Measurements from ENCODE around the gene SLC25A10. TPM values are rescaled to one million over a fixed set of nuclear protein-coding genes. Genes with fewer than 3 reads are reported as not detected.

The SLC25A10 gene
- polyA plus RNA-seq, 4 donors = 40.3 to 79.1 (median 57.3) TPM

DNA sequence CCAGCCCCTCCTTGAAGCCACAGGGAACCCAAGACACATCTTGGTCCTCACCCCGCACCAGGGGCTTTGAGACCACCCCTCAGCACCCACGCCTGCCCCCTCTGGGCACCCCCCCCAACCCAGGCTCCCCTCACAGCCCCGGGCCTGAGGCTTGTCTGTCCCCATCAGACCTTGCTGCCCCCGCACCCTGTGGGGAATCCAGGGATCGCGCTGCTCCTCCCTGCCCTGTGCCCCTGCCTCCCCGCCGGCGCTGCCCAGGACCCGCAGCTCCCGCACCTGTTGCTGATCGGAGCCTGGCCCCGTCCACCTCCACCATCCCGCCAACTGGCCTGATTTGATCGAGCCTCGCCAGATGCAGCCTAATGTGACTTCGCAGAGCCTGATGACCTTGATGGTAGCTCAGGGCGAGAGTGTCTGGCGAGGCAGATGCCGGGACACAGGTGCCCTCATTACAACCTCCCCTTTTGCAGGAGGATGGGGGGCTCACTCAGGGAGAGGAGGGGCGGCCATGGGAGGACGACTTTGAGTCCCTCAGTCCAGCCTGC lies 29.0 kb downstream of the SLC25A10 start:
- Histone ChIP-seq H3K36me3 (ENCODE audit: control insufficient read depth in 3 of 3, insufficient read depth in 2 of 3, low read depth in 1 of 3, low read length in 3 of 3) (no peaks in the 10 kb centered on the region), H3K27me3 (ENCODE audit: control insufficient read depth in 3 of 3, insufficient read depth in 3 of 3, low read length in 3 of 3) (peaks cover 0 to 9% (median 6%) of the 10 kb centered on the region in 3 donors), H3K27ac (ENCODE audit: low read depth in 1 of 3, low read length in 2 of 3) (no peak overlapping the region), H3K4me3 (ENCODE audit: low read depth in 1 of 3, low read length in 3 of 3) (no peak overlapping the region), H3K4me1 (ENCODE audit: control insufficient read depth in 3 of 3, insufficient read depth in 2 of 3, low read depth in 1 of 3, low read length in 2 of 3) (peaks cover 0 to 2% (median 1%) of the 10 kb centered on the region in 3 donors), H3K9me3 (ENCODE audit: control insufficient read depth in 2 of 2, insufficient read depth in 1 of 2, low read depth in 1 of 2, low read length in 1 of 2) (no peaks in the 10 kb centered on the region)
- FAIRE-seq (no peak), DNase-seq (no peak)
- WGBS, 3 donors = 21 to 42% (median 31%) methylated on average over 19 to 22 of the region's 22 CpGs

DNA sequence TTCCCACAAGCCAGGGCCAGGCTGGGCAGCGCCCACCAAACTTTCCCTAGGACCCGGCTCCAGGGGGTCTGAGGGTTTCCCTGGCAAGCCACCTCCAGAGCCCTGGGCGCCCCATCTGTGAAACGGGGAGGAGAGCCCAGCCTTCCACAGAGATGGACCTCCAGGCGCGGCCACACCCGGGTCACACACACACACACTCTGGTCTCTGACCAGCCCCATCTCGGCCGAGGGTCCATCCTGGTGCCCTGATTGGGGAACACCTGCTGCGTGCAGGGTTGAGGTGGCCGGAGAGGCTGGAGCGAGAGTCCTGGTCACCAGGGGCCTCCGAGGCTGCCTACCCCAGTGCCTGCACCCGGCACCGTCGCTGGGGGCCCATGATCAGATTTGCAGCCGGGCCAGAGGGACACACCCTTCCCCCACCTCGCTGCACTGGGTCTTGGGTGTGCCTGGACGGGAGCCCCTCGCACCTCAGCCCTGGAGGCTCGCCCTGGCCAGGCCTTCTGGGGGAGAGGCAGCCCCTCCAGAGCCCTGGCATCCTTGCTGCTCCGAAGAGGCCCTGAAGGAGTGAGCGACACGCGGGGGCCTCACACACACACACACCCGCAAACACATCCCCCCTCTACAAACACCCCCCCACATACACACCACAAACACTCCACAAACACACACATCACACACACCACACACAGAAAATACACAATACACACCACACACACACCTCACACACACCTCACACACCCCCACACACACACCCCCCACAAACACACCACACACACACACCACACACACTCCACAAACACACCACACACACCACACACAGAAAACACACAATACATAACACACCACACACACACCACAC lies 29.7 kb downstream of the SLC25A10 start:
- Histone ChIP-seq H3K27me3 (ENCODE audit: control insufficient read depth in 3 of 3, insufficient read depth in 3 of 3, low read length in 3 of 3) (peaks cover 0 to 9% (median 6%) of the 10 kb centered on the region in 3 donors), H3K27ac (ENCODE audit: low read depth in 1 of 3, low read length in 2 of 3) (no peak overlapping the region)
- DNase-seq = no peak

More for the DNA sequence above, 29.7 kb downstream of the SLC25A10 start:
- no peaks in the 10 kb centered on the region for H3K9me3 ChIP-seq (ENCODE audit: control insufficient read depth in 2 of 2, insufficient read depth in 1 of 2, low read depth in 1 of 2, low read length in 1 of 2)
- no peaks in the 10 kb centered on the region for H3K36me3 ChIP-seq (ENCODE audit: control insufficient read depth in 3 of 3, insufficient read depth in 2 of 3, low read depth in 1 of 3, low read length in 3 of 3)
- 21 to 55% (median 34%) methylated on average over 22 to 26 of the region's 26 CpGs for WGBS, 3 donors
- no peak for FAIRE-seq
- H3K4me3 ChIP-seq (ENCODE audit: low read depth in 1 of 3, low read length in 3 of 3) = no peak overlapping the region
- H3K4me1 ChIP-seq (ENCODE audit: control insufficient read depth in 3 of 3, insufficient read depth in 2 of 3, low read depth in 1 of 3, low read length in 2 of 3) = no peaks in the 10 kb centered on the region

Other genes starting within 250 kb of the SLC25A10 start
- gene ACTG1, start 199.5 kb upstream of the SLC25A10 start, polyA plus RNA-seq = 1,000 to 10,000 TPM; 1,318 to 3,459 (median 1,787) TPM
- 1 to 10 TPM in 2 of 4 donors, not detected in 2; 1.2 to 1.3 TPM for gene FSCN2, start 183.9 kb upstream of the SLC25A10 start, polyA plus RNA-seq
- 10 to 100 TPM; 23.7 to 30.2 (median 26.9) TPM for gene FAAP100, start 159.9 kb upstream of the SLC25A10 start, polyA plus RNA-seq
- 10 to 100 TPM; 33.0 to 45.0 (median 34.1) TPM for gene NPLOC4, start 75.2 kb upstream of the SLC25A10 start, polyA plus RNA-seq
- 1 to 10 TPM in 1 of 4 donors, under 1 TPM in 1, not detected in 2; 0.40 to 1.1 TPM for gene TSPAN10, start 75.1 kb upstream of the SLC25A10 start, polyA plus RNA-seq
- 1 to 10 TPM in 3 of 4 donors, not detected in 1; 1.4 to 7.8 (median 2.8) TPM for gene PDE6G, start 55.7 kb upstream of the SLC25A10 start, polyA plus RNA-seq
- 10 to 100 TPM; 22.1 to 76.0 (median 65.2) TPM for gene OXLD1, start 45.7 kb upstream of the SLC25A10 start, polyA plus RNA-seq
- gene CCDC137, start 45.5 kb upstream of the SLC25A10 start, polyA plus RNA-seq = 10 to 100 TPM; 18.1 to 89.2 (median 21.7) TPM
- 10 to 100 TPM; 34.1 to 76.9 (median 51.4) TPM for gene ARL16, start 28.5 kb upstream of the SLC25A10 start, polyA plus RNA-seq
- 100 to 1,000 TPM in 2 of 4 donors, 10 to 100 TPM in 2; 78.8 to 284 (median 134) TPM for gene HGS, start 28.3 kb upstream of the SLC25A10 start, polyA plus RNA-seq
- 100 to 1,000 TPM in 3 of 4 donors, 10 to 100 TPM in 1; 46.3 to 258 (median 170) TPM for gene MRPL12, start 8.9 kb upstream of the SLC25A10 start, polyA plus RNA-seq
- 1 to 10 TPM in 3 of 4 donors, under 1 TPM in 1; 0.27 to 2.2 (median 1.7) TPM for gene GCGR, start 91.9 kb downstream of the SLC25A10 start, polyA plus RNA-seq
- 10 to 100 TPM; 19.5 to 87.6 (median 48.5) TPM for gene MCRIP1, start 121.0 kb downstream of the SLC25A10 start, polyA plus RNA-seq
- gene PPP1R27, start 122.8 kb downstream of the SLC25A10 start, polyA plus RNA-seq = 1 to 10 TPM in 1 of 4 donors, under 1 TPM in 2, not detected in 1; 0.12 to 2.5 (median 0.49) TPM
- 1,000 to 10,000 TPM in 3 of 4 donors, 100 to 1,000 TPM in 1; 792 to 1,191 (median 1,005) TPM for gene P4HB, start 148.3 kb downstream of the SLC25A10 start, polyA plus RNA-seq
- 100 to 1,000 TPM; 190 to 411 (median 341) TPM for gene ARHGDIA, start 159.1 kb downstream of the SLC25A10 start, polyA plus RNA-seq
- 10 to 100 TPM; 22.8 to 86.7 (median 38.6) TPM for gene ALYREF, start 179.3 kb downstream of the SLC25A10 start, polyA plus RNA-seq
- 100 to 1,000 TPM in 3 of 4 donors, 10 to 100 TPM in 1; 75.8 to 240 (median 187) TPM for gene ANAPC11, start 179.4 kb downstream of the SLC25A10 start, polyA plus RNA-seq
- gene NPB, start 190.0 kb downstream of the SLC25A10 start, polyA plus RNA-seq = 1 to 10 TPM in 1 of 4 donors, under 1 TPM in 3; 0.21 to 1.8 (median 0.59) TPM
- 100 to 1,000 TPM in 3 of 4 donors, 10 to 100 TPM in 1; 32.6 to 303 (median 174) TPM for gene PCYT2, start 199.1 kb downstream of the SLC25A10 start, polyA plus RNA-seq
- gene SIRT7, start 205.9 kb downstream of the SLC25A10 start, polyA plus RNA-seq = 100 to 1,000 TPM in 1 of 4 donors, 10 to 100 TPM in 3; 25.9 to 129 (median 60.4) TPM
- gene MAFG, start 215.5 kb downstream of the SLC25A10 start, polyA plus RNA-seq = 10 to 100 TPM in 2 of 4 donors, 1 to 10 TPM in 2; 7.6 to 17.1 (median 12.8) TPM
- gene PYCR1, start 225.0 kb downstream of the SLC25A10 start, polyA plus RNA-seq = 10 to 100 TPM in 2 of 4 donors, 1 to 10 TPM in 2; 8.3 to 71.6 (median 14.4) TPM
- under 1 TPM in 2 of 4 donors, not detected in 2; 0.03 to 0.06 TPM for gene MYADML2, start 234.9 kb downstream of the SLC25A10 start, polyA plus RNA-seq
- gene NOTUM, start 248.9 kb downstream of the SLC25A10 start, polyA plus RNA-seq = 1 to 10 TPM in 2 of 4 donors, not detected in 2; 1.0 to 1.1 TPM

Measured in small intestine (tissue), 7 donors.